Activated CD8-positive, alpha-beta memory T cell treated with anti-CD3 and anti-CD28 coated beads, Interleukin-2, amount 50 U/mL, for 24 hours (primary cell): ENCODE measurements around the gene VEGFA.

ENCODE experiments used
- DNase-seq: peaks from one replicate; pipeline ENCODE4 v3.0.0-alpha.2; 2020; ENCODE audit errors: extremely low read depth

VEGFA gene

GRCh38 chr6:43785220-43785752 is 15.3 kb downstream of the VEGFA start:
- DNase-seq, result no peak

DNA sequence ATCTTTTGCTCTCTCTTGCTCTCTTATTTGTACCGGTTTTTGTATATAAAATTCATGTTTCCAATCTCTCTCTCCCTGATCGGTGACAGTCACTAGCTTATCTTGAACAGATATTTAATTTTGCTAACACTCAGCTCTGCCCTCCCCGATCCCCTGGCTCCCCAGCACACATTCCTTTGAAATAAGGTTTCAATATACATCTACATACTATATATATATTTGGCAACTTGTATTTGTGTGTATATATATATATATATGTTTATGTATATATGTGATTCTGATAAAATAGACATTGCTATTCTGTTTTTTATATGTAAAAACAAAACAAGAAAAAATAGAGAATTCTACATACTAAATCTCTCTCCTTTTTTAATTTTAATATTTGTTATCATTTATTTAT is 15.9 kb downstream of the VEGFA start:
- no peak for DNase-seq

DNA sequence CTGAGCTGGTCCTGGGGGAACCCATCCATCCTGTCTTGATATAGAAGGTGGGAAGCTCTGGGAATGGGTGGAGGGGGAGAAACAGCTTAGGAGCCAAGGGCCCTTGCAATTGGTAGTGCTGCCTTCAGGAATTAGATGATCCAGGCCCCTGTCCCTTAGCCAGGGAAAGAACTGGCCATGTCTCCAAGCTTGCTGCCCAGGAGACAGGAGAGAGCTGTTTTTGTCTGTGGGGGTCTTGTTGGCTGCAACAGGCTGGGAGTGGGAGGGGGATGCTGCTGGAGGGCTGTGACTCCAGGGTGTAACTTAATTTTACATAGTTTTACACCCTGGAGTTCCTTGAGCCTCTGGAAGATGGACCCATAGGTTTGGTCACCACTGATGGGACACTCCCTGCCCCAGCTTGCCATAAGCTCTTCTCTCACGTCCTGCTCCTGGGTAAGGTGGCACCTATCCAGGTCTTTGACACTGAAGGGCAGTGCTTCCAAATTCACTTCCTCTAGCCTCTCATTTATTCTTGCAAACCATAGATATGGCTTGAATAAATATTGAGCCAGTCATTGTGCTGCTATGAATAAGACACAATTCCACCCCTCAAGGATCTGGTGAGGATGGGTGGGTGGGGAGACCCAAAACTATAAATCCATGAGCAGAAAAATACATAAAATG is 16.8 kb downstream of the VEGFA start:
- DNase-seq, result no peak

DNA sequence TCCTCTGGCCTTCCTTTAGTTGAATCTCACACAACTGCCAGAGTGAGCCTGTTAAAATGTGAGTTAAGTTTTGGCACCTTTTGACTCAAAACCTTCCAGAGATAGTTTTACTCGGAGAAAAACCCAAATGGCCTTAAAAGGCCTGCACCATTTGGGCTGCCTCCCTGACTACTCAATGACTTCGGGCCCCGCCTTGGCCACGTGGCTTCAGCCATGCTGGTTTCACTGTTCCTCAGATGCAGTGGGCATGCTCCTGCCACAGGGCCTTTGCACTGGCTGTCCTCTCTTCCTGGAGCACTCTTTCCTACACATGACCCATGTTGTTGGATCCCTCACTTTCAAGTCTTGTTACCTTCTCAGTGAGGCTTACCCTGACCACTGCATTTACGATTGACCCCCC is 18.3 kb downstream of the VEGFA start:
- no peak for DNase-seq

DNA sequence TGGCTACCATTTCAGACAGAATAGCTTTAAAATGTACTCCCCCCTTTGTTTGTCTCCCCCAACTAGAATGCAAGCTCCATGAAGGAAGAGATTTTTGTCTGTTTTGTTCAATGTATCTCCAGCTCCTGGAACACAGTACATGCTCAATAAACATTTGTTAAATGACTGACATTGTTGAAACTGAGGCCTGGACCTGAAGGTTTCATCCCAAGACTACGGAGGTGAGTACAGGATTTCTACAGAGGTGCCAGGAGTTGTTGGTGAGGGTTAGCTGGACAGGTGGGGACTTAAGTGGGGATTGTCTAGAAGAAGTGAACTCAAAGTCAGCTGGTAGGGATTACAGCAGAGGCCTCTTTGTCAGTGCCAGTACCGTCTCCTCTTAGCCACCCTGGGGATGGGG is 19.4 kb downstream of the VEGFA start:
- no peak for DNase-seq

GRCh38 chr6:43790031-43790430 is 20.0 kb downstream of the VEGFA start:
- DNase-seq, result no peak

GRCh38 chr6:43791745-43792422 is 21.9 kb downstream of the VEGFA start:
- no peak for DNase-seq

- no peak for DNase-seq
These were observed 23.3 kb downstream of the VEGFA start for GRCh38 chr6:43793154-43793874.

GRCh38 chr6:43793875-43794242 is 23.8 kb downstream of the VEGFA start:
- no peak for DNase-seq

DNA sequence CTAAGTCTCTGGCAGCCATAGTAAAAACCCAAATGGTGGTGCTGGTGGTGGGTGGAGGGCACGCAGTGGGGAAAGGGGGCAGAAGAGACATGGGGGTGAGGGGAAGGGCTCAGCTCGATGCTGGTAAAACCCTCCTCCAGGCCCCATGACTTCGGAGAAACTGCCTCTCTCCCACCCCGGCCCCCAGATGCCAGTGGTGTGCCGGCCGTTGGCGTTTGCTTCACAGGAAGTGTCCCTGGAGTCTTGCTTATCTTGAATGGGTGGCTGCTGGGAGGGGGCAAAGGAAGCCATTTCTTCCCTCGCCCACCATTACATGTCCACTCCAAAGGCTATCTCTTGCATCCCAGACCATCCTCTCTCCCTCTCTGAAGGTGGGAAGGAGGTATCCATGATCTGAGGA is 25.4 kb downstream of the VEGFA start:
- DNase-seq, result no peak

- DNase-seq, result no peak
These were observed 26.2 kb downstream of the VEGFA start for GRCh38 chr6:43796168-43796567.

DNA sequence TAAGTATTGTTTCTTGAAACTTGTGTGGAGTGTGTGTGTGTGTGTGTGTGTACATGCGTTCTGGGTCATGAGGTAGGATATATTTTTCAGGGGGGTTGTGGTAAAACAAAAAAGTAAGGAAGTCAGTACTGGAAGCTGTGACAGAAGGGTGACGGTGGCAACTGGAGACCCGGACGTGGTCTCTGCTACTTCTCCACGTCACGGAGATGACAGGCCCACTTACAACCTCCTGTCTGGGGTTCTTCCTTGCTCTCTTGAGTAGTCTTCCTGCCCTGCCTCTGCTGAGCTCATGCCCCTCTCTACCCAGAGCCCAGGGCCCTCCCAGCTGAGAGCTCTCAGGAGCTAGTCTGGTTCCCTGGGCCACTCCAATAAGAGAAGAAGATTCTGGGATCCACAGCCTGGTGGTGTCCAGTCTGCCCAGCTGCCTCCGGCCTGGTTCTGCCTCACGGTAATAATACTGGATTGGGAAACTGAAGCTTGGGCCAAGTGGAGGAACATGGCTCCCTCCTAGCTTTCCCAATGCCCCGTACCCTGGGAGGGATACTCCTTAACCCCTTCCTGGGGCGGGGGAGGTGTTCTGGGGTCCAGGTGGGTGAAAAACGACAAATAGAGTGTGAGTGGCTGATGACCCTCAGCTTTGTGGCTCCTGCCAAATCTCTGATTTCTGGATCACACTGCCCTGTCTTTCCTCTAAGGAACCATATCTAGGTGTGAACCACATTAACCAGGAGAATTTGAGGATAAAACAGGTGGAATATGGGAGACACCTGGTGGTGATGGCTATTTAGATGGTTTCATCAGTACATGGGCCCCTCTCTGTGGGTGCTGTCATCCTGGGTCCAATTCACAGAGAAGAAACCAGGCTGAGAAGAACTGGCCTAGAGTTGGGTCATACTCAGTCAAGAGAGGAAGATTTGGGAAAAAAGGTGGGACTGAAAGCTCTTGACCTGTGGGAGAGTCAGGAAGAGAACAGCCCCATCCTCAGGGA is 27.2 kb downstream of the VEGFA start:
- no peak for DNase-seq

- DNase-seq, result no peak
These were observed 27.9 kb downstream of the VEGFA start for GRCh38 chr6:43797919-43798318.

- no peak for DNase-seq
These were observed 28.9 kb downstream of the VEGFA start for GRCh38 chr6:43798688-43799444.

GRCh38 chr6:43799551-43800297 is 29.7 kb downstream of the VEGFA start:
- DNase-seq, result no peak

- DNase-seq, result no peak
These were observed 30.2 kb downstream of the VEGFA start for GRCh38 chr6:43800298-43800623.

- DNase-seq, result no peak
These were observed 30.9 kb downstream of the VEGFA start for GRCh38 chr6:43800746-43801494.

GRCh38 chr6:43801495-43802181 is 31.6 kb downstream of the VEGFA start:
- DNase-seq, result no peak
